ENCODE results near the gene HAGH.

The HAGH gene

DNA sequence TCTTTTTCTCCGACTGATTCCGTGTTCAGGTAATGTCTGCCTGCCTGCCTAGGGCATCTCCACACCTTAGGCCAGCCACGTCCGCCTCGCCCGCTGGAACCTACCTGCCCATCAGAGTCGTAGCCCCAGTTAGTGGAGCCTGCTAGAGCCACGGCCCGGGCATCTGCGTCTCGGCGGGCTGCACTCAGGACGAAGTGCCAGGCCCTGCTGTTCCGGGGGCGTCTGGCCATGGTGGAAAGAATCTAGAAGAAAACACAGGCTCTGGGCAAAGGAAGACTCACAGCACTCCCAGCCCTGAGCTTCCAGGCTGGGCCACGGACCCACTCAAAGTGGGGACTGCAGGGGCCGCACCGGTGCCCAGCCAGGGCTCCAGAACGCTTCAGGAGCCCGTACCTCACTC is 45.4 kb downstream of the HAGH start:
- H3K27ac ChIP-seq (replicated peaks), result peak overlapping the region; percentile 71
- H3K27me3 ChIP-seq (ENCODE audit: insufficient read depth, poor library complexity, severe bottlenecking), result no peaks in the 10 kb centered on the region
- TF ChIP-seq, protein P1, sequence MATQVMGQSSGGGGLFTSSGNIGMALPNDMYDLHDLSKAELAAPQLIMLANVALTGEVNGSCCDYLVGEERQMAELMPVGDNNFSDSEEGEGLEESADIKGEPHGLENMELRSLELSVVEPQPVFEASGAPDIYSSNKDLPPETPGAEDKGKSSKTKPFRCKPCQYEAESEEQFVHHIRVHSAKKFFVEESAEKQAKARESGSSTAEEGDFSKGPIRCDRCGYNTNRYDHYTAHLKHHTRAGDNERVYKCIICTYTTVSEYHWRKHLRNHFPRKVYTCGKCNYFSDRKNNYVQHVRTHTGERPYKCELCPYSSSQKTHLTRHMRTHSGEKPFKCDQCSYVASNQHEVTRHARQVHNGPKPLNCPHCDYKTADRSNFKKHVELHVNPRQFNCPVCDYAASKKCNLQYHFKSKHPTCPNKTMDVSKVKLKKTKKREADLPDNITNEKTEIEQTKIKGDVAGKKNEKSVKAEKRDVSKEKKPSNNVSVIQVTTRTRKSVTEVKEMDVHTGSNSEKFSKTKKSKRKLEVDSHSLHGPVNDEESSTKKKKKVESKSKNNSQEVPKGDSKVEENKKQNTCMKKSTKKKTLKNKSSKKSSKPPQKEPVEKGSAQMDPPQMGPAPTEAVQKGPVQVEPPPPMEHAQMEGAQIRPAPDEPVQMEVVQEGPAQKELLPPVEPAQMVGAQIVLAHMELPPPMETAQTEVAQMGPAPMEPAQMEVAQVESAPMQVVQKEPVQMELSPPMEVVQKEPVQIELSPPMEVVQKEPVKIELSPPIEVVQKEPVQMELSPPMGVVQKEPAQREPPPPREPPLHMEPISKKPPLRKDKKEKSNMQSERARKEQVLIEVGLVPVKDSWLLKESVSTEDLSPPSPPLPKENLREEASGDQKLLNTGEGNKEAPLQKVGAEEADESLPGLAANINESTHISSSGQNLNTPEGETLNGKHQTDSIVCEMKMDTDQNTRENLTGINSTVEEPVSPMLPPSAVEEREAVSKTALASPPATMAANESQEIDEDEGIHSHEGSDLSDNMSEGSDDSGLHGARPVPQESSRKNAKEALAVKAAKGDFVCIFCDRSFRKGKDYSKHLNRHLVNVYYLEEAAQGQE (IDR thresholded peaks at IDR 0.05; ENCODE audit: insufficient replicate concordance, low read depth), result no peak
- TF ChIP-seq CTCF (IDR thresholded peaks at IDR 0.05; ENCODE audit: insufficient read depth, low read length), result no peak
- no peak for TF ChIP-seq POLR2AphosphoS5 (IDR thresholded peaks at IDR 0.05; ENCODE audit: low read depth)
- no peak for TF ChIP-seq SPI1 (IDR thresholded peaks at IDR 0.05; ENCODE audit: borderline replicate concordance, low read depth)
- TF ChIP-seq GABPA (IDR thresholded peaks at IDR 0.05; ENCODE audit: low read depth), result no peak
- DNase-seq (ENCODE audit: low read depth in 1 of 2, low spot score in 1 of 2), result no peak
- peak overlapping the region; percentile 95 for H3K4me3 ChIP-seq (replicated peaks; ENCODE audit: insufficient read depth, low read length)

- DNase-seq (ENCODE audit: low read depth in 1 of 2, low spot score in 1 of 2), result no peak
- Histone ChIP-seq H3K27ac (replicated peaks) (no peak overlapping the region), H3K4me3 (replicated peaks; ENCODE audit: insufficient read depth, low read length) (no peak overlapping the region), H3K27me3 (ENCODE audit: insufficient read depth, poor library complexity, severe bottlenecking) (no peaks in the 10 kb centered on the region)
- no peak for TF ChIP-seq GABPA (IDR thresholded peaks at IDR 0.05; ENCODE audit: low read depth)
- no peak for TF ChIP-seq CTCF (IDR thresholded peaks at IDR 0.05; ENCODE audit: insufficient read depth, low read length)
- TF ChIP-seq, protein P1 (IDR thresholded peaks at IDR 0.05; ENCODE audit: insufficient replicate concordance, low read depth), result no peak
- TF ChIP-seq POLR2AphosphoS5 (IDR thresholded peaks at IDR 0.05; ENCODE audit: low read depth), result no peak
- no peak for TF ChIP-seq SPI1 (IDR thresholded peaks at IDR 0.05; ENCODE audit: borderline replicate concordance, low read depth)
Observed at GRCh38 chr16:1780677-1781072, 46.0 kb downstream of the HAGH start.

- no peak overlapping the region for H3K27ac ChIP-seq (replicated peaks)
- H3K27me3 ChIP-seq (ENCODE audit: insufficient read depth, poor library complexity, severe bottlenecking), result no peaks in the 10 kb centered on the region
- DNase-seq (ENCODE audit: low read depth in 1 of 2, low spot score in 1 of 2), result no peak
- no peak for TF ChIP-seq CTCF (IDR thresholded peaks at IDR 0.05; ENCODE audit: insufficient read depth, low read length)
- peak; percentile 67; the same call in 1 of the 2 replicates for TF ChIP-seq POLR2AphosphoS5 (IDR thresholded peaks at IDR 0.05; ENCODE audit: low read depth)
- H3K4me3 ChIP-seq (replicated peaks; ENCODE audit: insufficient read depth, low read length), result no peak overlapping the region
Observed at GRCh38 chr16:1779741-1780676, 46.6 kb downstream of the HAGH start.

All from HL-60 (cell line).